Activated B cell treated with CpG ODN at 0.5 μM for 24 hours (primary cell): ENCODE measurements around the gene NPM1. TPM values are rescaled to one million over a fixed set of nuclear protein-coding genes. Genes with fewer than 3 reads are reported as not detected.
A peak's percentile ranks its signal among the peaks of the same experiment; 100 is the strongest.

ENCODE experiments used
- ATAC-seq: fragments of 200-7000 bp; cut with Tn5 transposase; one replicate; pipeline ENCODE4 v1.10.0; 2021; ENCODE audit warnings: low read depth, mild to moderate bottlenecking, moderate library complexity
- CTCF ChIA-PET: fragments of 350-600 bp; sonication (Branson Sonifier 250); formaldehyde crosslinking; loops from one replicate; lab custom pipeline; 2021; ENCODE audit warnings: antibody characterized with exemption; lab: Charles Lee
- POLR2A ChIA-PET: fragments of 350-600 bp; sonication (Branson Sonifier 250); formaldehyde crosslinking; loops from one replicate; lab custom pipeline; 2021; ENCODE audit warnings: antibody characterized with exemption; lab: Charles Lee
- DNase-seq: peaks from one replicate; pipeline ENCODE4 v3.0.0; 2022
- H3K27ac Mint-ChIP-seq: one replicate; pipeline ENCODE4 v1.8.0; 2020; ENCODE audit warnings: mixed read lengths
- H3K27me3 Mint-ChIP-seq: one replicate; pipeline ENCODE4 v1.8.0; 2021; ENCODE audit warnings: mixed read lengths
- H3K36me3 Mint-ChIP-seq: one replicate; pipeline ENCODE4 v1.8.0; 2021; ENCODE audit warnings: low read depth, mixed read lengths
- H3K4me1 Mint-ChIP-seq: one replicate; pipeline ENCODE4 v1.8.0; 2021; ENCODE audit warnings: mixed read lengths
- H3K4me3 Mint-ChIP-seq: one replicate; pipeline ENCODE4 v1.8.0; 2020; ENCODE audit warnings: mild to moderate bottlenecking, mixed read lengths
- H3K9me3 Mint-ChIP-seq: one replicate; pipeline ENCODE4 v1.8.0; 2020; ENCODE audit warnings: mixed read lengths
- intact Hi-C: fragments of 100-400 bp; cut with micrococcal nuclease; formaldehyde crosslinking; loops from one replicate; pipeline ENCODE4 v1.15.1; 2024
- total RNA-seq: library from RNA; stranded (reverse); gene quantifications from 2 replicates; pipeline ENCODE4 v1.2.3, GENCODE V29; 2022
- TF ChIP-seq, protein P1 (sequence below): fragments of 200-600 bp; IDR thresholded peaks from one replicate; pipeline ENCODE4 v1.8.0; 2022; ENCODE audit warnings: antibody characterized with exemption, mild to moderate bottlenecking

Gene NPM1
- total RNA-seq, 1 donor from 2014 or later: 1,505 TPM

DNA sequence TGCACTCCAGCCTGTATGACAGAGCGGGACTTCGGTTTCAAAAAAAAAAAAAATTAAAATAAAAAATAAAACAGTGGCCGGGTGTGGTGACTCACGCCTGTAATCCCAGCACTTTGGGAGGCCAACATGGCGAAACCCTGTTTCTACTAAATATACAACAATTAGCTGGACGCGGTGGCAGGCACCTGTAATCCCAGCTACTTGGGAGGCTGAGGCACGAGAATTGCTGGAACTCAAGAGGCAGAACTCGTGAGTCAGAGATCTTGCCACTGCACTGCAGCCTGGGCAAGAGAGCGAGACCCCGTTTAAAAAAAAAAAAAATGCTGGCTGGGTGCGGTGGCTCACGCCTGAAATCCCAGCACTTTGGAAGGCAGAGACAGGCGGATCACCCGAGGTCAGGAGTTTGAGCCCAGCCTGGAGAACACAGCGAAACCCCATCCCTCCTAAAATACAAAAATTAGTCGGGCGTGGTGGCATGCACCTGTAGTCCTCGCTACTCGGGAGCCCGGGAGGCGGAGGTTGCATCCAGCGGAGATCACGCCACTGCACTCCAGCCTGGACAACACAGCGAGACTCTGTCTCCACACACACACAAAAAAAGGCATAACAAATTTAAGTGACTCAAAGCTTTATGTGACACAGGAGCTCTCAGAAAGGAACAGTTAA lies 1.5 kb upstream of the NPM1 start:
- TF ChIP-seq, protein P1, sequence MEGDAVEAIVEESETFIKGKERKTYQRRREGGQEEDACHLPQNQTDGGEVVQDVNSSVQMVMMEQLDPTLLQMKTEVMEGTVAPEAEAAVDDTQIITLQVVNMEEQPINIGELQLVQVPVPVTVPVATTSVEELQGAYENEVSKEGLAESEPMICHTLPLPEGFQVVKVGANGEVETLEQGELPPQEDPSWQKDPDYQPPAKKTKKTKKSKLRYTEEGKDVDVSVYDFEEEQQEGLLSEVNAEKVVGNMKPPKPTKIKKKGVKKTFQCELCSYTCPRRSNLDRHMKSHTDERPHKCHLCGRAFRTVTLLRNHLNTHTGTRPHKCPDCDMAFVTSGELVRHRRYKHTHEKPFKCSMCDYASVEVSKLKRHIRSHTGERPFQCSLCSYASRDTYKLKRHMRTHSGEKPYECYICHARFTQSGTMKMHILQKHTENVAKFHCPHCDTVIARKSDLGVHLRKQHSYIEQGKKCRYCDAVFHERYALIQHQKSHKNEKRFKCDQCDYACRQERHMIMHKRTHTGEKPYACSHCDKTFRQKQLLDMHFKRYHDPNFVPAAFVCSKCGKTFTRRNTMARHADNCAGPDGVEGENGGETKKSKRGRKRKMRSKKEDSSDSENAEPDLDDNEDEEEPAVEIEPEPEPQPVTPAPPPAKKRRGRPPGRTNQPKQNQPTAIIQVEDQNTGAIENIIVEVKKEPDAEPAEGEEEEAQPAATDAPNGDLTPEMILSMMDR: no peak
- H3K27ac Mint-ChIP-seq: no peak overlapping the region
- ChIA-PET POLR2A (interaction anchor here (0.6 to 2.2 kb wide), 4 partner anchors 32 to 1702 kb away, joined by 3 to 10 read pairs (median 7); partner anchors contain the start of gene FBXW11), CTCF (interaction anchor here (0.9 kb wide), 1 partner anchor 33 kb away, joined by 3 read pairs; no protein-coding TSS in a partner anchor)
- H3K9me3 Mint-ChIP-seq: no peaks in the 10 kb centered on the region
- peaks cover 39% of the 10 kb centered on the region for H3K36me3 Mint-ChIP-seq
- intact Hi-C loops: loop anchor here (2.0 to 10.0 kb wide), 5 partner anchors 621 to 1671 kb away; partner anchors contain the start of genes CREBRF, FBXW11, STK10 and UBTD2
- H3K4me3 Mint-ChIP-seq: peak overlapping the region; percentile 44
- DNase-seq (no peak), ATAC-seq (no peak)
- peaks cover 41% of the 10 kb centered on the region for H3K4me1 Mint-ChIP-seq
- no peaks in the 10 kb centered on the region for H3K27me3 Mint-ChIP-seq

DNA sequence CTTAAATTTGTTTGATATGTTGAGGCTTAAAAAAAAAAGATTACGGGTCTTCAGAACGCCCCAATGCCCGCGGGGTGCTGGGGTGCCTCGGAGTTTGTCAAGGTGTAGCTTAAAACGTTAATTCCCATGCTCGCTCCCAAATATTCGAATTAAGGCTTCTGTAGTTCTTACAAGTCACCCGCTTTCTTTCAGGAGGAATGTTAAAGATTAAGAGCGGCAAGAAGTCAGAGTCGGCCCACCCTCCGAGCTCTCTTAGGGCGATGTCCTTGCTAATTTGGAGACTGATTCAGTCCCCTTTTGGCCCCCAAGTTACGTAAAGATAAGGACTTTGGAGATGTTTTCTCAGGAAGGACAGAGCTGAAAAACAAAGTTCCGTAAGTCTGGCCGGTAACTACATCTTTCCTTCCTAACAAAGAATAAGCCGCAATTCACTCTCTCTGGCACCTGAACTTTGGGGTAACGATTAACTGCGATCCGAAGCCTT lies 746 bp upstream of the NPM1 start:
- intact Hi-C loops: loop anchor here (1.0 to 10.0 kb wide), 6 partner anchors 620 to 1670 kb away; partner anchors contain the start of genes CREBRF, FBXW11, RPL26L1 and STK10

DNA sequence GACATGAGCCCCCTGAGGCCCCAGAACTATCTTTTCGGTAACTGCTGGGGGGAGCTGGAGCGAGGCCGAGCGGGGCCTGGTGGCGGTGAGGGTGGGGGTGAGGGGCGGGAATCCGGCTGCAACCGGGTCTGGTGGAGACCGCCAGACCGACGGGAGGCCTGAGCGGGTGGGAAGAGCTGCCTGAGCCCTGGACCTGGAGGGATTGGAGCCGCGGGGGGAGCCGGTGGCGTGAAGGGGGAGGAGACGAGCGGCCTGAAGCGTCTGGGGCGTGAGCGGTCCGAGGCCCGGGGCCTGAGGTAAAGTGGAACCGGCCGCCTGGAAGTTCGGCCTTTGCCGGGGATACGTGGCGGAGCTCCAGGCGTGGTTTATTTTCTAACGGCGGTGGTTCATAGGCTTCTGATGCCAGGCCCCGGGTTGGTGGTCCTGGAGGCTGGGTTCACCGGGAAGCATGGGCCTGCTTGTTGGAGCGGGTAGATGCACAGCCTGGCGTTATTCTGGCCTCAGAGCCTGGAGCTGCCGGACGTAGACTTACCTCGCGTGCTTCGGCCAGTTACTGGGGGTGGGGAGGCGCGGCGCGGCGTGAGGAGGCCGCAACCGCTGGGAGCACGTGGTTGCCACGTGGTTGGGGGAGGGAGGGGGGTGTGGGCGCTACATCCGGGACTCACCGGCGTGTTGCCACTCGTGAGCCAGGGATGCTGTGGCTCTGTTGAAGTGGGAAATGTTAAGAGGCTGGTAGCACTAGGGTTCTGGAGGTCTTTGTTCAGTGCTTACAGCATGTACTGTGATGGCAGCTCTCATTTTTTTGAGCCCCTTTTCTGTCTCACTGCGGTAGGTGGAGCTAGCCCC lies 544 bp downstream of the NPM1 start:
- intact Hi-C loops: loop anchor here (1.0 to 10.0 kb wide), 9 partner anchors 33 to 1669 kb away; partner anchors contain the start of genes CREBRF, FBXW11, RPL26L1 and STK10
- DNase-seq (peak; percentile 70), ATAC-seq (peak; percentile 12)
- Mint-ChIP-seq H3K4me1 (peaks cover 59% of the 10 kb centered on the region), H3K27ac (peak overlapping the region; percentile 98), H3K36me3 (peaks cover 57% of the 10 kb centered on the region), H3K9me3 (no peaks in the 10 kb centered on the region), H3K4me3 (peak overlapping the region; percentile 99), H3K27me3 (no peaks in the 10 kb centered on the region)
- ChIA-PET POLR2A (interaction anchor here (0.6 to 2.2 kb wide), 18 partner anchors 9 to 1806 kb away, joined by 3 to 7 read pairs (median 3); partner anchors contain the start of genes DUSP1, FBXW11, STK10 and TLX3), CTCF (interaction anchor here (1.2 kb wide), 1 partner anchor 520 kb away, joined by 3 read pairs; no protein-coding TSS in a partner anchor)
- TF ChIP-seq, protein P1: no peak

More for the DNA sequence above, 746 bp upstream of the NPM1 start:
- peaks cover 46% of the 10 kb centered on the region for H3K4me1 Mint-ChIP-seq
- no peaks in the 10 kb centered on the region for H3K9me3 Mint-ChIP-seq
- H3K36me3 Mint-ChIP-seq: peaks cover 45% of the 10 kb centered on the region
- peak overlapping the region; percentile 98 for H3K27ac Mint-ChIP-seq
- ChIA-PET POLR2A (interaction anchor here (0.5 to 2.2 kb wide), 6 partner anchors 9 to 803 kb away, joined by 3 to 10 read pairs (median 6); partner anchors contain the start of genes FBXW11 and TLX3), CTCF (interaction anchor here (0.9 to 1.2 kb wide), 2 partner anchors 32 to 521 kb away, joined by 3 read pairs; no protein-coding TSS in a partner anchor)
- H3K27me3 Mint-ChIP-seq: no peaks in the 10 kb centered on the region
- no peak for DNase-seq
- ATAC-seq: no peak
- peak overlapping the region; percentile 99 for H3K4me3 Mint-ChIP-seq
- TF ChIP-seq, protein P1: no peak

DNA sequence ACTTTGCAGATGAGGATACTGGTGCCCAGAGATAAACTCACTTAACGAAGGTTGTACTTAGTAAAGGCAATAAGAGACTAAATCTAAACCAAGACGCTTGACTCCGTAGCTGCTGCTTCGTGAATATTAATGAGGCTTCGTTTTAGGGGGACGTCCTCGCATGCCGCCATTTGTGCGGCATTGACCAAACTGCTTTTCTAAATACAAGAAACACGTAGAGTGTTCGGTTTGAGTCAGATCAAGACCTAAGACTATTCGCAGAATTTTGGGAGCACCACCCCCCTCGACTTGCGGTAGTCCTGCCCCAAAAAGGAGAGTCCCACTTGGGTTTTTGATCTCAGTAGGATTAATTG lies 1.1 kb downstream of the NPM1 start:
- Mint-ChIP-seq H3K4me3 (peak overlapping the region; percentile 99), H3K27me3 (no peaks in the 10 kb centered on the region), H3K9me3 (no peaks in the 10 kb centered on the region), H3K27ac (peak overlapping the region; percentile 98), H3K36me3 (peaks cover 63% of the 10 kb centered on the region), H3K4me1 (peaks cover 59% of the 10 kb centered on the region)
- POLR2A ChIA-PET: interaction anchor here (0.6 to 2.2 kb wide), 12 partner anchors 8 to 1383 kb away, joined by 3 to 7 read pairs (median 3); partner anchors contain the start of genes DUSP1 and FBXW11
- ATAC-seq: no peak
- TF ChIP-seq, protein P1: no peak
- intact Hi-C loops: loop anchor here (2.0 to 10.0 kb wide), 7 partner anchors 34 to 1054 kb away; partner anchors contain the start of genes FBXW11, STK10 and UBTD2
- CTCF ChIA-PET: no interaction called here
- no peak for DNase-seq
